ENCODE data around the gene E2F1. TPM values are rescaled to one million over a fixed set of nuclear protein-coding genes. Genes with fewer than 3 reads are reported as not detected.

The E2F1 gene
- total RNA-seq, 1 donor, result 23.7 TPM

DNA sequence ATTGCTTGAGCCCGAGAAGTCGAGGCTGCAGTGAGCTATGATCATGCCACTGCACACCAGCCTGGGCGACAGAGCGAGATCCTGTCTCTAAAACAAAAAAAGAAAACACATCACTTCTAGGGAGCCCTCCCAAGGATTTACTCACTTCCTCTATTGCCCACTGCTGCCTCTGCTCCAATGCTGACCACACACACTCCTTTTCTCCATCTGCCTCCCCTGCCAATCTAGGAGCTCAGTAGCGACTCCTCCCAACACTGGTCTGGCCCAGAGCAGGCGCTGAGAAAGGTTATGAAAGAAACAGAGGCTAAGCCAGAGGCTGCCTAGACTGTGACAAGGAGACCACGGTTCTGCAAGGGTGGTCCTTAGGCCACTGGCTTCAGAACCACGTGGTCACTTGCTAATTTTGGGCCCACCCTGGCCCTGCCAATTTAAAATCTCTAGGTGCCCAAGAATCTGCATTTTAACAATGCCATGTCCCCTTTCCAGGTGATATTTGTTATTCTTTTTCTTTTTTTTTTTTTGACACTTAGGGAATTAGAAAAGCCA lies 1.3 kb upstream of the E2F1 start:
- no peak overlapping the region for H3K4me3 ChIP-seq (ENCODE audit: low read depth, low read length)
- peak; percentile 61 for DNase-seq (ENCODE audit: low read depth)
- TF ChIP-seq, protein P1, sequence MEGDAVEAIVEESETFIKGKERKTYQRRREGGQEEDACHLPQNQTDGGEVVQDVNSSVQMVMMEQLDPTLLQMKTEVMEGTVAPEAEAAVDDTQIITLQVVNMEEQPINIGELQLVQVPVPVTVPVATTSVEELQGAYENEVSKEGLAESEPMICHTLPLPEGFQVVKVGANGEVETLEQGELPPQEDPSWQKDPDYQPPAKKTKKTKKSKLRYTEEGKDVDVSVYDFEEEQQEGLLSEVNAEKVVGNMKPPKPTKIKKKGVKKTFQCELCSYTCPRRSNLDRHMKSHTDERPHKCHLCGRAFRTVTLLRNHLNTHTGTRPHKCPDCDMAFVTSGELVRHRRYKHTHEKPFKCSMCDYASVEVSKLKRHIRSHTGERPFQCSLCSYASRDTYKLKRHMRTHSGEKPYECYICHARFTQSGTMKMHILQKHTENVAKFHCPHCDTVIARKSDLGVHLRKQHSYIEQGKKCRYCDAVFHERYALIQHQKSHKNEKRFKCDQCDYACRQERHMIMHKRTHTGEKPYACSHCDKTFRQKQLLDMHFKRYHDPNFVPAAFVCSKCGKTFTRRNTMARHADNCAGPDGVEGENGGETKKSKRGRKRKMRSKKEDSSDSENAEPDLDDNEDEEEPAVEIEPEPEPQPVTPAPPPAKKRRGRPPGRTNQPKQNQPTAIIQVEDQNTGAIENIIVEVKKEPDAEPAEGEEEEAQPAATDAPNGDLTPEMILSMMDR (IDR thresholded peaks at IDR 0.05; ENCODE audit: insufficient read depth, low read length), result no peak

DNA sequence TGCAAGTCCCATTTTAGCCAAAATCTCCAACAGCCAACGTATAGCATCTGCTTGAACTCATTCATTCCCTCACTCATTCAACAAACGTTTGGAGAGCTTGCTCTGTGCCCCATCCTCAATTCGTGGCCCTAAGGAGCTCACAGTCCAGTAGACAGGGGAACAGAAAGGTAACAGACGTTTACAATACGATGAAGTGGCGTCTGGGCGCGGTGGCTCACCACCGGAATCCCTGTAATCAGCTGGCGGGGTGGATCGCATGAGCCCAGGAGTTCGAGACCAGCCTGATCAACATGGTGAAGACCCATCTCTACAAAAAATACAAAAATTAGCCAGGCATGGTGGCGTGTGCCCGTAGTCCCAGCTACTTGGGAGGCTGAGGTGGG lies 790 bp upstream of the E2F1 start:
- TF ChIP-seq, protein P1 (IDR thresholded peaks at IDR 0.05; ENCODE audit: insufficient read depth, low read length), result no peak
- DNase-seq (ENCODE audit: low read depth), result no peak
- H3K4me3 ChIP-seq (ENCODE audit: low read depth, low read length), result no peak overlapping the region

DNA sequence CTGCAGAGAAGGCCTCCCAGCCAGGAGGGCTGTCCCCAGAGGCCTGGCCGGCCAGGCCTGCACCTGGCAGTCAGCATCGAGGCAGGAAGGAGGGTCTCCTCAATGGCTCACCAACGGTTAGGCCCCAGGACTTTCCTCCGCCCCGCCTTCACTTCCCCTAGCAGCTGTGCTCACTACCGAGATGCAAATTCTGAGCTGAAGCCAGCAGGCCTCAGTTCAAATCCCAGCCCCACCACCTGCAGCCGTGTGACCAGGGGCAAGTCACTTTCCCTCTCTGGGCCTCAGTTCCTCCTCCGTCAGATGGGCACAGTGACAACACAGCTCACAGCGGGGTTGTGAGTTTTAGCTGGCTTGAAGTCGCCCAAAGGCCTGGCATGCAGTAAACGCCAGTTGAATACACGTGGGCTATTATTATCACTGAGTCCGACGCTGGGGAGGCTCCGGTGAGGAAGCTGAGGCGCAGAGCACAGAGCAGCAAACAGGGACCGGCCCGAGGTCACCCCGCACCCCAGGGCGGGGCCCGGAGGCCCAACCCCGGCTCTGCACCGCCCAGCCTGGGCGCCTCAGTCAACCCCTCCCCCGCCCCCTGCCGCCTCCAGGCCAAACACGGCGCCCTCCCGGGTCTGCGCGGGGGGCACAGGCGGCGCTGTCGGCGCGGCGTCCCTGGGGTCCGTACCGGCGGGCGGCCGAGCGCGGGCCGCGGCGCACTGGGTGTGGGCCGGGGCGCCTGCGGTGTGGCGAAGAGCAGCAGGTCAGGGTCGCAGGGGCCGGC lies 671 bp downstream of the E2F1 start:
- peak overlapping the region; percentile 49 for H3K4me3 ChIP-seq (ENCODE audit: low read depth, low read length)
- no peak for DNase-seq (ENCODE audit: low read depth)
- TF ChIP-seq, protein P1 (IDR thresholded peaks at IDR 0.05; ENCODE audit: insufficient read depth, low read length), result no peak

DNA sequence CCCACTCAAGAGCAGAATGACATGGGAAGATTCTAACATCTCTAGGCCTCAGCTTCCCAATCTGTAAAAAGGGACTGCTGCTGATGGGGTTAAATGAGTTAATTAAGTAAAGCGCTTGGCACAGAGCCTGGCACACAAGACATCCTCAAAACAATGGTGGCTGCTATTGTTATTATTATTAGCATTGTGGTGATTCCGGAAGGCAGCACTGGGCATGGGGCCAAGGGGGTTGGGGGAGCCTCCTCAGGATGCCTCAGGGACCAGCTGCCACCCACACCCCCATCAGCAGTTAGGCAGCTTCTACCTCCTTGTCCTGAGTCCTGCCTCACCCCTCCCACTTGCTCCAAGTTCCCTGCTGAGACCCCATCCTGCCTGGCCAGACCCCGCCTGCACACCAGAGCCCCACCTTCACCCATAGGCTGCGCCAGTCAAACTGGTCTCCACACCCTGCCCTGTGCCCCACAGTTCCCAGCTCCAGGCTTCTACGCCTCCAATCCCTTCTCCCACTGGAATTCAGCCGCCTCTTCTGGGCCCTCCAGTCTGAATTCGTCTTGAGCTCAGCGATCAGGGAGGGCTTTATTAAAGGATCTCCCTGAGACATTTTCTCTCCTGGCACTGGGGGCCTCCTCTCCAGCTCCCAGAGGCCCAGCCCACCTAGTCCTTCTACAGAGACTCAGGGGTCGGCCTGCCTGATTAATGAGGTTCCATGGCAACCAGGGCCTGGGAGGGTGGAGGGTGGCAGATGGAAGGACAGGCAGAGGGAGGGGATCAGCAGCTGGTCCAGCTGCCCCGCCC lies 1.5 kb downstream of the E2F1 start:
- no peak overlapping the region for H3K4me3 ChIP-seq (ENCODE audit: low read depth, low read length)
- TF ChIP-seq, protein P1 (IDR thresholded peaks at IDR 0.05; ENCODE audit: insufficient read depth, low read length), result no peak
- DNase-seq (ENCODE audit: low read depth), result no peak

DNA sequence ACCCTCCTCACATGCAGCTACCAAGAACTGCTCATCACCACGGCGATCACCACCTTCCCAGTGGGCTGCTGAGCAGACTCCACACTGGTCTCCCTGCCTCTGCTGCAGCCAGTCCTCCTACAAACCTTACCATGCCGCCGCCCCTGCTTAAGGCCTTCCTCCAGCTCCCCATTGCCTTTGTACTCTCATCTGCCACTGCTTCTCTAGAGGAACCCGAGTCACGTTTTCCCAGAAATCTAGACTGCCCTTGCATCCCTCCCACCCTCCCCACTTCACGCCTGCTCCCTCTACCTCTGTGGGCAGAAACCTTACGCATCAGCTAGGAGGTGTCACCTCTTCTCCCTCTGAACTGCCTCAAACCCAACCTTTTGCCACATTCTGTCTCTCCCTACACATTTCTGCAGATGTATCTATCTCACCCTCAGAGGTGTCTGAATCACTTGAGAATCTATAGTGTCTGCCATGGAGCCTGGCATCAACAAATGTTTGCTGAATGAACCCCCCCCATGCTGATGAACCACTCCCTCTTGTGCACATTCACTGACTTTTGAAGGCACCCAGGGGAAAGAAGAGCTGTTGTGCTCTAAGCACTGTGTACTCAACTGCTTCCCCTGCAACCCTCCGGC lies 4.3 kb downstream of the E2F1 start:
- no peak overlapping the region for H3K4me3 ChIP-seq (ENCODE audit: low read depth, low read length)
- DNase-seq (ENCODE audit: low read depth), result no peak
- TF ChIP-seq, protein P1 (IDR thresholded peaks at IDR 0.05; ENCODE audit: insufficient read depth, low read length), result no peak

DNA sequence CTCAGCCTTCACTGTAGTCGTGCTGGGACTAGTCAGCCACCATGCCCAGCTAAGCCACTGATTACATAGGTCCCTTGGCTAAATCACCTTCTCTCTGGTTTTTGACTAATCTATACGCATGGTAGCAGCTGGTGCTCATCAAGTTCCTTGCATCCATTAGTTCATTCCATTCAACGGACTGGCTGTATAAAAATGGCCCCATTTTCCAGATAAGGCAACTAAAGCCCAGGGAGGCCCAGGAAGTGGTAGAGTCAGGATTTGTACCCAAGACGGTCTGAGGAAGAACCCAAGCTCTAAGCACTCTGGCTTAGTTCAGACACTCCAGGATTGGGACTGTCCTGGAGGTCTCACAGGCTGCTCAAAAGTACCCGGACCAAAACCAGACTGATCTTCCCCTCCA lies 4.9 kb downstream of the E2F1 start:
- DNase-seq (ENCODE audit: low read depth), result no peak
- TF ChIP-seq, protein P1 (IDR thresholded peaks at IDR 0.05; ENCODE audit: insufficient read depth, low read length), result no peak
- H3K4me3 ChIP-seq (ENCODE audit: low read depth, low read length), result no peak overlapping the region

All from fibroblast of the aortic adventitia (primary cell).